Activated naive CD4-positive, alpha-beta T cell treated with anti-CD3 and anti-CD28 coated beads, Interleukin-2, amount 10 ng/mL, durations not matched to agents 7 days and 5 days (primary cell): ENCODE data around the gene TGM6.

ENCODE experiments used
- CTCF ChIA-PET: fragments of 350-600 bp; sonication (Branson Sonifier 250); formaldehyde crosslinking; loops from one replicate; lab custom pipeline; 2021; ENCODE audit warnings: antibody characterized with exemption; lab: Charles Lee
- DNase-seq: peaks from one replicate; pipeline ENCODE4 v3.0.0-alpha.2; 2020
- H3K27ac Mint-ChIP-seq: one replicate; pipeline ENCODE4 v1.8.0; 2021; ENCODE audit warnings: mild to moderate bottlenecking, moderate library complexity, mixed read lengths
- H3K27me3 Mint-ChIP-seq: one replicate; pipeline ENCODE4 v1.8.0; 2021; ENCODE audit warnings: mild to moderate bottlenecking, mixed read lengths
- H3K36me3 Mint-ChIP-seq: one replicate; pipeline ENCODE4 v1.8.0; 2021; ENCODE audit warnings: mixed read lengths
- H3K4me1 Mint-ChIP-seq: one replicate; pipeline ENCODE4 v1.8.0; 2021; ENCODE audit warnings: mixed read lengths
- H3K4me3 Mint-ChIP-seq: one replicate; pipeline ENCODE4 v1.8.0; 2021; ENCODE audit warnings: mild to moderate bottlenecking, moderate library complexity, mixed read lengths
- H3K9me3 Mint-ChIP-seq: one replicate; pipeline ENCODE4 v1.8.0; 2021; ENCODE audit warnings: mixed read lengths

The TGM6 gene

DNA sequence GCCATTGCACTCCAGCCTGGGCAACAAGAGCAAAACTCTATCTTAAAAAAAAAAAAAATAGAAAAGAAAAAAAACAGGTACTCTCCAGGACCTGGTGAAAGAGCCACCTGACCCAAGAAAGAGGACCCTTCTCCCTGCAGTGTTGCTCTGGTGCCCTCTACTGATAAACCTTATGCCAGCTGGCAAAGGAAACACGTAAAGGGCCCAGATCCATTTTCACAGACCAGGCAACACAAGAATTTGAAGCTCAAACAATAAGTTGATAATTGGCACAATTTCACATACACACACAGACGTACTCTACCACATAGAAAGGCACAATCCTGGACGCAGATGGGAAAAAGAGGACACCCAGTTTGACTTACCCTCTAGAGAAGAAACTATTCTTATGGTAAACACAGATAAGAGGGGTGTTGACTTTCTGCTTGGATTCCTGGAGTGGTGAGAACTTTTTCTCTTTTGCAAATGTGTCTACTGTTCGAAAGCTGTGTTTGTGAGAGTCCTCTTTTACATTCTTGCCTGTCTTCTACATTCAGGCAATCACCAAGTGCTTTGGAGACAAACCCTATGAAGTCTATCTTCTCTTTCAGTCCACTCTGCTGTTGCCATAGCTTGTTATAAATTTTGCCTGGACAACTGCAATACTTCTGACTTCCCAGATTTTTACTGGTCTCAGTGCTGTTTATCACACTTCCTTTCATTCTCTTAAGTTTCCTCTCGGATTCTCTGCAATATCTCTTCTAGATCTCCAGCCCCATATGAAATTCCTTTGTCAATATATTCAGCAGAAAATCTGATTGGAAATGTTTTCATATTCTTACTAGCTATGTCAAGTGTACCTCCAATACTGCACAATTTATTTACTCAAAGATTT lies 96.3 kb downstream of the TGM6 start:
- CTCF ChIA-PET: interaction anchor here (0.7 to 2.0 kb wide), 5 partner anchors 25 to 270 kb away, joined by 3 to 10 read pairs (median 5); no protein-coding TSS in a partner anchor
- Mint-ChIP-seq H3K4me3 (no peak overlapping the region), H3K9me3 (peaks cover 2% of the 10 kb centered on the region), H3K4me1 (peaks cover 6% of the 10 kb centered on the region), H3K27ac (no peak overlapping the region), H3K36me3 (peaks cover 23% of the 10 kb centered on the region), H3K27me3 (no peaks in the 10 kb centered on the region)
- DNase-seq: no peak

GRCh38 chr20:2480381-2480780 lies 99.7 kb downstream of the TGM6 start:
- CTCF ChIA-PET: no interaction called here
- Mint-ChIP-seq H3K27me3 (no peaks in the 10 kb centered on the region), H3K36me3 (peaks cover 35% of the 10 kb centered on the region), H3K4me1 (no peaks in the 10 kb centered on the region), H3K27ac (no peak overlapping the region), H3K9me3 (peaks cover 2% of the 10 kb centered on the region), H3K4me3 (no peak overlapping the region)
- no peak for DNase-seq
